ENCODE results near the gene ZNF683. TPM values are rescaled to one million over a fixed set of nuclear protein-coding genes. Genes with fewer than 3 reads are reported as not detected.
A peak's percentile ranks its signal among the peaks of the same experiment; 100 is the strongest.

Gene ZNF683
- total and polyA plus RNA-seq, 9 of the 15 experiments (the other 6 are each of a cell fraction or from before 2014, with no cell fraction given): not detected

GRCh38 chr1:26321315-26322041 is 51.1 kb downstream of the ZNF683 start:
- peak; percentile 89 to 94 (median 90) for DNase-seq (ENCODE audit: extremely low read depth in 1 of 4, low spot score in 3 of 4)
- Histone ChIP-seq H3K9ac (ENCODE audit: insufficient read depth in 1 of 2, low read depth in 2 of 2, low read length in 2 of 2) (peak overlapping the region in 1 of 2 experiments; percentile 65; a peak in 2 of 4 replicates), H3K27me3 (ENCODE audit: control insufficient read depth in 2 of 2, insufficient read depth in 2 of 2, low read length in 2 of 2) (no peaks in the 10 kb centered on the region), H3K4me1 (replicated peaks in 1 of 2; ENCODE audit: control insufficient read depth in 2 of 2, insufficient read depth in 2 of 2, low read length in 2 of 2) (peaks cover 39 to 52% of the 10 kb centered on the region in 2 experiments), H2AFZ (ENCODE audit: low read depth, low read length) (peak overlapping the region; percentile 79), H3K9me3 (replicated peaks; ENCODE audit: control insufficient read depth, insufficient read depth, low read depth, low read length) (no peaks in the 10 kb centered on the region), H3K4me2 (ENCODE audit: insufficient read depth, low read length) (0 out of 2 replicates have a peak overlapping the region, but pooled peaks have one; percentile 41), H4K20me1 (replicated peaks; ENCODE audit: control insufficient read depth, insufficient read depth, low read length) (no peaks in the 10 kb centered on the region), H3K4me3 (no peak overlapping the region), H3K27ac (ENCODE audit: extremely low read depth, low read depth, low read length) (no peak overlapping the region), H3K36me3 (ENCODE audit: control insufficient read depth, insufficient read depth, low read length) (peaks cover 19% of the 10 kb centered on the region; the same call in 2 of the 3 replicates), H3K79me2 (ENCODE audit: control insufficient read depth, insufficient read depth, low read length) (peaks cover 2% of the 10 kb centered on the region; the same call in 1 of the 3 replicates), H3K9me1 (ENCODE audit: control insufficient read depth, insufficient read depth, low read length) (no peaks in the 10 kb centered on the region)
- ChIA-PET POLR2A (interaction anchor here (0.5 to 2.8 kb wide), 16 partner anchors 10 to 294 kb away, joined by 3 to 19 read pairs (median 4); partner anchors contain the start of gene SH3BGRL3), CTCF (ENCODE audit: low intra/inter-chr PET ratio) (interaction anchor here (0.5 to 4.4 kb wide), 8 partner anchors 35 to 233 kb away, joined by 3 to 31 read pairs (median 6); no protein-coding TSS in a partner anchor)
- peak; percentile 93 for FAIRE-seq
- in situ Hi-C loops (cut with MboI): loop anchor here (5.0 kb wide), 1 partner anchor 34 kb away; no protein-coding TSS in a partner anchor
- intact Hi-C loops (cut with micrococcal nuclease): loop anchor here (1.0 to 5.0 kb wide), 6 partner anchors 36 to 209 kb away; partner anchors contain the start of genes CATSPER4 and PDIK1L
- ATAC-seq: peak; percentile 87
- WGBS (ENCODE audit: insufficient coverage, low coverage, missing lambda C conversion rate): 12% methylated on average over 16 of the region's 16 CpGs
- no TSS peak for BruUV-seq (replicated peaks)
- TF ChIP-seq ZNF24 (IDR thresholded peaks at IDR 0.05): peak; percentile 86
- TF ChIP-seq ZNF324 (CRISPR knock-in tag; IDR thresholded peaks at IDR 0.05): no peak
- 0 out of 2 replicates have a peak, but pooled peaks have one; percentile 28 for TF ChIP-seq ZBTB17 (CRISPR knock-in tag; IDR thresholded peaks at IDR 0.05)
- TF ChIP-seq, protein P1, sequence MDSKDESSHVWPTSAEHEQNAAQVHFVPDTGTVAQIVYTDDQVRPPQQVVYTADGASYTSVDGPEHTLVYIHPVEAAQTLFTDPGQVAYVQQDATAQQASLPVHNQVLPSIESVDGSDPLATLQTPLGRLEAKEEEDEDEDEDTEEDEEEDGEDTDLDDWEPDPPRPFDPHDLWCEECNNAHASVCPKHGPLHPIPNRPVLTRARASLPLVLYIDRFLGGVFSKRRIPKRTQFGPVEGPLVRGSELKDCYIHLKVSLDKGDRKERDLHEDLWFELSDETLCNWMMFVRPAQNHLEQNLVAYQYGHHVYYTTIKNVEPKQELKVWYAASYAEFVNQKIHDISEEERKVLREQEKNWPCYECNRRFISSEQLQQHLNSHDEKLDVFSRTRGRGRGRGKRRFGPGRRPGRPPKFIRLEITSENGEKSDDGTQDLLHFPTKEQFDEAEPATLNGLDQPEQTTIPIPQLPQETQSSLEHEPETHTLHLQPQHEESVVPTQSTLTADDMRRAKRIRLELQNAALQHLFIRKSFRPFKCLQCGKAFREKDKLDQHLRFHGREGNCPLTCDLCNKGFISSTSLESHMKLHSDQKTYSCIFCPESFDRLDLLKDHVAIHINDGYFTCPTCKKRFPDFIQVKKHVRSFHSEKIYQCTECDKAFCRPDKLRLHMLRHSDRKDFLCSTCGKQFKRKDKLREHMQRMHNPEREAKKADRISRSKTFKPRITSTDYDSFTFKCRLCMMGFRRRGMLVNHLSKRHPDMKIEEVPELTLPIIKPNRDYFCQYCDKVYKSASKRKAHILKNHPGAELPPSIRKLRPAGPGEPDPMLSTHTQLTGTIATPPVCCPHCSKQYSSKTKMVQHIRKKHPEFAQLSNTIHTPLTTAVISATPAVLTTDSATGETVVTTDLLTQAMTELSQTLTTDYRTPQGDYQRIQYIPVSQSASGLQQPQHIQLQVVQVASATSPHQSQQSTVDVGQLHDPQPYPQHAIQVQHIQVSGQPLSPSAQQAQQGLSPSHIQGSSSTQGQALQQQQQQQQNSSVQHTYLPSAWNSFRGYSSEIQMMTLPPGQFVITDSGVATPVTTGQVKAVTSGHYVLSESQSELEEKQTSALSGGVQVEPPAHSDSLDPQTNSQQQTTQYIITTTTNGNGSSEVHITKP (IDR thresholded peaks at IDR 0.05; ENCODE audit: partially characterized antibody): no peak
- 0 out of 2 replicates have a peak, but pooled peaks have one; percentile 42 for TF ChIP-seq GATAD2A (IDR thresholded peaks at IDR 0.05)
- TF ChIP-seq, protein P2, sequence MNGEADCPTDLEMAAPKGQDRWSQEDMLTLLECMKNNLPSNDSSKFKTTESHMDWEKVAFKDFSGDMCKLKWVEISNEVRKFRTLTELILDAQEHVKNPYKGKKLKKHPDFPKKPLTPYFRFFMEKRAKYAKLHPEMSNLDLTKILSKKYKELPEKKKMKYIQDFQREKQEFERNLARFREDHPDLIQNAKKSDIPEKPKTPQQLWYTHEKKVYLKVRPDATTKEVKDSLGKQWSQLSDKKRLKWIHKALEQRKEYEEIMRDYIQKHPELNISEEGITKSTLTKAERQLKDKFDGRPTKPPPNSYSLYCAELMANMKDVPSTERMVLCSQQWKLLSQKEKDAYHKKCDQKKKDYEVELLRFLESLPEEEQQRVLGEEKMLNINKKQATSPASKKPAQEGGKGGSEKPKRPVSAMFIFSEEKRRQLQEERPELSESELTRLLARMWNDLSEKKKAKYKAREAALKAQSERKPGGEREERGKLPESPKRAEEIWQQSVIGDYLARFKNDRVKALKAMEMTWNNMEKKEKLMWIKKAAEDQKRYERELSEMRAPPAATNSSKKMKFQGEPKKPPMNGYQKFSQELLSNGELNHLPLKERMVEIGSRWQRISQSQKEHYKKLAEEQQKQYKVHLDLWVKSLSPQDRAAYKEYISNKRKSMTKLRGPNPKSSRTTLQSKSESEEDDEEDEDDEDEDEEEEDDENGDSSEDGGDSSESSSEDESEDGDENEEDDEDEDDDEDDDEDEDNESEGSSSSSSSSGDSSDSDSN (IDR thresholded peaks at IDR 0.05; ENCODE audit: borderline replicate concordance in 1 of 2, low read depth in 2 of 2, low read length in 2 of 2): peak in 1 of 2 experiments; percentile 68; a peak in 1 of 4 replicates
- TF ChIP-seq TEAD4 (IDR thresholded peaks at IDR 0.05; ENCODE audit: low read length): no peak
- TF ChIP-seq TEAD4 (CRISPR knock-in tag; IDR thresholded peaks at IDR 0.05; ENCODE audit: borderline replicate concordance): no peak
- peak; percentile 30; the same call in 1 of the 2 replicates for TF ChIP-seq ZNF830 (CRISPR knock-in tag; IDR thresholded peaks at IDR 0.05)
- TF ChIP-seq ETV1 (tag; conservative IDR thresholded peaks at IDR 0.05; ENCODE audit: low read depth): no peak
- no peak for TF ChIP-seq WHSC1 (IDR thresholded peaks at IDR 0.05; ENCODE audit: low read length)
- peak; percentile 74; the same call in 1 of the 2 replicates for TF ChIP-seq STAG1 (CRISPR knock-in tag; IDR thresholded peaks at IDR 0.05; ENCODE audit: borderline replicate concordance)
- TF ChIP-seq ZSCAN29 (IDR thresholded peaks at IDR 0.05): no peak
- TF ChIP-seq TEAD2 (tag; IDR thresholded peaks at IDR 0.05): no peak
- peak; percentile 84; the same call in 1 of the 2 replicates for TF ChIP-seq OTX1 (CRISPR knock-in tag; IDR thresholded peaks at IDR 0.05)
